K562 (cell line): ENCODE measurements around the gene MPHOSPH8. TPM values are rescaled to one million over a fixed set of nuclear protein-coding genes. Genes with fewer than 3 reads are reported as not detected.

Source experiments
- ATAC-seq: fragments of 200-7000 bp; cut with Tn5 transposase; 3 replicates; pipeline ENCODE4 v1.9.1; 2020; ENCODE audit warnings: moderate library complexity
- BruUV-seq: library from RNA; stranded (reverse); fragments of 400-500 nt; replicated peaks from 2 replicates; lab custom pipeline; 2021; lab: Mats Ljungman, UMichigan
- CTCF ChIA-PET: fragments of 300-600 bp; formaldehyde crosslinking; extraction: SDS; loops from one replicate; lab custom pipeline; 2021; ENCODE audit warnings: low intra/inter-chr PET ratio; lab: Yijun Ruan, JAX
- POLR2A ChIA-PET: fragments of 300-600, 350-650 bp; sonication (Branson Sonifier 250); formaldehyde crosslinking; extraction: SDS; loops from one replicate; lab custom pipeline; 2021; ENCODE audit warnings: antibody characterized with exemption, inconsistent platforms; lab: Yijun Ruan, JAX
- DNase-seq, 4 experiments: peaks; one replicate each; pipeline versions ENCODE4 v3.0.0 to v3.0.0-alpha.2; 2011 to 2018; ENCODE audit warnings: low spot score in 3 of 4, mixed read lengths in 3 of 4; ENCODE audit errors: extremely low read depth in 1 of 4
- FAIRE-seq: peaks from 2 replicates; lab custom pipeline; 2011; peaks lifted over from hg19 to GRCh38; lab: Jason Lieb, UNC
- H2AFZ ChIP-seq: 2 replicates; pipeline ENCODE4 v1.6.0; 2011; ENCODE audit warnings: low read depth, low read length, control low read depth, inconsistent platforms
- H3K27ac ChIP-seq: fragments of 200-600 bp; 3 replicates; pipeline ENCODE4 v1.8.0; 2011; ENCODE audit warnings: low read depth, mild to moderate bottlenecking, control low read depth, inconsistent platforms, low read length, moderate library complexity, mixed read lengths; ENCODE audit errors: extremely low read depth
- H3K27me3 ChIP-seq, 2 experiments: fragments of 300-600 bp in 1 of 2; 2 replicates in 1 of 2; 3 replicates in 1 of 2; pipeline versions ENCODE4 v1.6.0 to v1.8.0; 2011; ENCODE audit warnings: inconsistent platforms in 2 of 2, low read length in 2 of 2, mild to moderate bottlenecking in 1 of 2, mixed read lengths in 1 of 2, moderate library complexity in 1 of 2; ENCODE audit not compliant: control insufficient read depth in 2 of 2, insufficient read depth in 2 of 2
- H3K36me3 ChIP-seq: fragments of 300-600 bp; 3 replicates; pipeline ENCODE4 v1.8.0; 2011; ENCODE audit warnings: mild to moderate bottlenecking, low read length, inconsistent platforms; ENCODE audit not compliant: control insufficient read depth, insufficient read depth
- H3K4me1 ChIP-seq, 2 experiments: fragments of 200-600 bp in 1 of 2; replicated peaks in 1 of 2; 2 replicates in 1 of 2; 3 replicates in 1 of 2; pipeline versions ENCODE4 v1.5.1 to v1.8.0; 2011; ENCODE audit warnings: inconsistent platforms in 2 of 2, low read length in 2 of 2, mild to moderate bottlenecking in 1 of 2, mixed read lengths in 1 of 2, moderate library complexity in 1 of 2; ENCODE audit not compliant: control insufficient read depth in 2 of 2, insufficient read depth in 2 of 2
- H3K4me2 ChIP-seq: 2 replicates; pipeline ENCODE4 v1.6.1; 2011; ENCODE audit warnings: low read length, control low read depth, inconsistent platforms, mixed read lengths; ENCODE audit not compliant: insufficient read depth
- H3K4me3 ChIP-seq: fragments of 200-600 bp; sonication (generic), shearing (Covaris generic); 2 replicates; pipeline ENCODE4 v1.5.1; 2016; ENCODE audit warnings: control low read depth, inconsistent platforms
- H3K79me2 ChIP-seq: fragments of 200-600 bp; 3 replicates; pipeline ENCODE4 v1.8.0; 2011; ENCODE audit warnings: low read length, inconsistent platforms; ENCODE audit not compliant: control insufficient read depth, insufficient read depth
- H3K9ac ChIP-seq, 2 experiments: 2 replicates each; pipeline versions ENCODE4 v1.6.0 to v1.6.1; 2011; ENCODE audit warnings: low read depth in 2 of 2, low read length in 2 of 2, control low read depth in 1 of 2, inconsistent platforms in 1 of 2, mild to moderate bottlenecking in 1 of 2, mixed read lengths in 1 of 2; ENCODE audit not compliant: insufficient read depth in 1 of 2
- H3K9me1 ChIP-seq: one replicate; pipeline ENCODE4 v1.6.0; 2011; ENCODE audit warnings: inconsistent platforms, mild to moderate bottlenecking, low read length, moderate library complexity; ENCODE audit not compliant: control insufficient read depth, insufficient read depth
- H3K9me3 ChIP-seq: replicated peaks from 2 replicates; pipeline ENCODE4 v1.5.1; 2011; ENCODE audit warnings: low read depth, low read length, inconsistent platforms; ENCODE audit not compliant: control insufficient read depth, insufficient read depth
- H4K20me1 ChIP-seq: replicated peaks from 2 replicates; pipeline ENCODE4 v1.6.1; 2011; ENCODE audit warnings: low read length, inconsistent platforms, mixed read lengths; ENCODE audit not compliant: control insufficient read depth, insufficient read depth
- CREBBP ChIP-seq: IDR thresholded peaks from one replicate; pipeline ENCODE4 v1.6.1; 2012; ENCODE audit warnings: low read depth, mild to moderate bottlenecking, control low read depth, inconsistent platforms, low read length
- HDAC1 ChIP-seq, 2 experiments: fragments of 450-650 bp; IDR thresholded peaks; 2 replicates each; pipeline ENCODE4 v1.6.1; 2016 to 2017; ENCODE audit warnings: inconsistent platforms in 1 of 2, mild to moderate bottlenecking in 1 of 2, moderate library complexity in 1 of 2
- ILF3 ChIP-seq: fragments of 450-650 bp; IDR thresholded peaks from 2 replicates; pipeline ENCODE4 v1.6.1; 2018; ENCODE audit warnings: antibody characterized with exemption, mild to moderate bottlenecking, moderate library complexity, borderline replicate concordance
- MECOM ChIP-seq: fragments of 250-450 bp; sonication (Bioruptor Pico); IDR thresholded peaks from 2 replicates; pipeline ENCODE4 v1.8.0; 2022; ENCODE audit warnings: inconsistent platforms
- NEUROD1 ChIP-seq: fragments of 150-350 bp; IDR thresholded peaks from 2 replicates; pipeline ENCODE4 v1.6.1; 2014; ENCODE audit warnings: borderline replicate concordance, low read length, low read depth; ENCODE audit not compliant: partially characterized antibody
- PCBP1 ChIP-seq: fragments of 200-400 bp; formaldehyde crosslinking; IDR thresholded peaks from 2 replicates; pipeline ENCODE4 v1.6.1; 2018; ENCODE audit warnings: mild to moderate bottlenecking, low read depth, low read length; ENCODE audit not compliant: poor library complexity, severe bottlenecking
- RBM25 ChIP-seq: fragments of 200-400 bp; formaldehyde crosslinking; IDR thresholded peaks from 2 replicates; pipeline ENCODE4 v1.6.1; 2018; ENCODE audit warnings: low read length, low read depth, moderate library complexity; ENCODE audit not compliant: severe bottlenecking
- SP2 ChIP-seq: IDR thresholded peaks from 2 replicates; pipeline ENCODE4 v1.6.1; 2011; ENCODE audit warnings: mild to moderate bottlenecking, low read depth, low read length, moderate library complexity; ENCODE audit not compliant: poor library complexity, severe bottlenecking; ENCODE audit errors: extremely low read depth
- ZNF507 ChIP-seq: conservative IDR thresholded peaks from 2 replicates; pipeline ENCODE4 v1.6.1; 2017; ENCODE audit warnings: missing genetic modification characterization, missing compliant biosample characterization
- ZNF830 ChIP-seq: fragments of 250-450 bp; sonication (Bioruptor Pico); IDR thresholded peaks from 2 replicates; pipeline ENCODE4 v1.5.0; 2021; ENCODE audit warnings: mild to moderate bottlenecking
- WGBS: fragments of 100-300 bp; shearing (Covaris generic); methylation state at CpG from one replicate; pipeline ENCODE4 v1.1.6; 2016; ENCODE audit warnings: low coverage, mixed read lengths; ENCODE audit not compliant: insufficient coverage; ENCODE audit errors: missing lambda C conversion rate; 5-methylcytosine and 5-hydroxymethylcytosine counted together
- in situ Hi-C: fragments of 300-500 bp; cut with MboI; formaldehyde crosslinking; loops from 4 replicates; pipeline ENCODE4 v1.15.0; 2018; ENCODE audit warnings: inconsistent platforms, mixed read lengths
- intact Hi-C: fragments of 100-400 bp; cut with micrococcal nuclease; formaldehyde crosslinking; loops from 2 replicates; pipeline ENCODE4 v1.14.2; 2022
- polyA plus RNA-seq, 8 experiments: library from polyadenylated mRNA; depleted of rRNA in 4 of 8; stranded (reverse) in 5 of 8; unstranded in 3 of 8; fragments of >200 nt; fragmentation: Nextera tagmentation in 2 of 8; fragmentation: Illumina TruSeq in 1 of 8; extraction: Ambion mirVana in 2 of 8; extraction: Trizol in 1 of 8; gene quantifications; 2 replicates each; pipeline versions ENCODE4 v1.2.1 to v1.2.3, GENCODE V29; 2011 to 2014; ENCODE audit warnings: inconsistent platforms in 1 of 8, missing spikeins in 1 of 8
- total RNA-seq, 7 experiments: library from RNA; depleted of rRNA in 6 of 7; stranded (reverse); fragments of >200 nt in 6 of 7; fragmentation: Illumina TruSeq in 2 of 7; extraction: Trizol in 2 of 7; gene quantifications; 2 replicates each; pipeline versions ENCODE4 v1.2.1 to v1.2.3, GENCODE V29; 2011 to 2021; ENCODE audit warnings: low replicate concordance in 1 of 7
- TF ChIP-seq, protein P1 (sequence below): sonication (generic); formaldehyde crosslinking; IDR thresholded peaks from 2 replicates; pipeline ENCODE4 v1.8.0; 2022; ENCODE audit warnings: mild to moderate bottlenecking, missing genetic modification reagents
- TF ChIP-seq, protein P2 (sequence below): fragments of 200-400 bp; formaldehyde crosslinking; IDR thresholded peaks from 2 replicates; pipeline ENCODE4 v1.6.1; 2017; ENCODE audit warnings: mild to moderate bottlenecking, low read depth, low read length, moderate library complexity
- TF ChIP-seq, protein P3 (sequence below): sonication (generic); formaldehyde crosslinking; IDR thresholded peaks from 2 replicates; pipeline ENCODE4 v1.4.0; 2020; ENCODE audit warnings: mild to moderate bottlenecking, missing genetic modification reagents
- TF ChIP-seq, protein P4 (sequence below): fragments of 150-350 bp; conservative IDR thresholded peaks from 2 replicates; pipeline ENCODE4 v1.6.1; 2014; ENCODE audit warnings: low read length

The MPHOSPH8 gene
- total and polyA plus RNA-seq, 9 of the 15 experiments (the other 6 are each of a cell fraction or from before 2014, with no cell fraction given): 10.3 to 24.8 (median 16.6) TPM

DNA sequence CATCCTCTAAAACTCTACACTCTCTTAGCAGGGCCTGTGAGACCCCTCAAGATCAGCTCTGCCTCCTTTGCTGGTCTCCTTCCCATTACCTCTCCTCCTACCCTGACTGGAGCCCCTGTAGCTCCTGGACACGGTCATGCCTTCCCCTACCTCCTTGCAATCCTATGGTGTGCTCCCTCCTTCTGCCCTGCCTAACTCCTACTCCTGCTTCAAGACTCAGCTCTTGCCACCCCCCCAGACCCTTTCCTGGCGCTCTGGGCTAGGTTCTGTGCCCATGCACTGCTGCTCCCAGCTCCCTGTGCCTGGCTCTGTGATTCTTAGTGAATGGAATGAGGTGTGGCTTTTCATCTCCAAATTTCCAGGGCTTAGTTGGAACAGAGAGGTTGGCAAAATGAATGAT lies 44.1 kb upstream of the MPHOSPH8 start:
- no peak overlapping the region for H3K4me2 ChIP-seq
- intact Hi-C loops: no loop called here
- DNase-seq (no peak), ATAC-seq (no peak), FAIRE-seq (no peak)
- peaks cover 3 to 4% of the 10 kb centered on the region in 2 experiments; a peak in 3 of 5 replicates for H3K4me1 ChIP-seq
- no peaks in the 10 kb centered on the region; the same call in 1 of the 2 replicates for H3K9me3 ChIP-seq
- H3K27me3 ChIP-seq: no peaks in the 10 kb centered on the region
- no peaks in the 10 kb centered on the region for H3K79me2 ChIP-seq
- in situ Hi-C loops: no loop called here
- H3K9me1 ChIP-seq: no peaks in the 10 kb centered on the region
- no peak overlapping the region for H2AFZ ChIP-seq
- POLR2A ChIA-PET: interaction anchor here (1.0 kb wide), 1 partner anchor 9 kb away, joined by 3 read pairs; no protein-coding TSS in a partner anchor
- no peak overlapping the region for H3K27ac ChIP-seq
- no peaks in the 10 kb centered on the region for H4K20me1 ChIP-seq
- CTCF ChIA-PET: no interaction called here
- WGBS: 0% methylated on average over 2 of the region's 2 CpGs
- H3K4me3 ChIP-seq: no peak overlapping the region
- no TSS peak for BruUV-seq
- H3K9ac ChIP-seq: no peak overlapping the region
- no peaks in the 10 kb centered on the region for H3K36me3 ChIP-seq
- TF ChIP-seq HDAC1 (IDR thresholded peaks at IDR 0.05) (no peak), ZNF507 (no peak), ZNF830 (CRISPR knock-in tag) (no peak), NEUROD1 (no peak), RBM25 (no peak), PCBP1 (no peak), ILF3 (no peak), SP2 (no peak), MECOM (CRISPR knock-in tag) (no peak), CREBBP (no peak)
- TF ChIP-seq, protein P1, sequence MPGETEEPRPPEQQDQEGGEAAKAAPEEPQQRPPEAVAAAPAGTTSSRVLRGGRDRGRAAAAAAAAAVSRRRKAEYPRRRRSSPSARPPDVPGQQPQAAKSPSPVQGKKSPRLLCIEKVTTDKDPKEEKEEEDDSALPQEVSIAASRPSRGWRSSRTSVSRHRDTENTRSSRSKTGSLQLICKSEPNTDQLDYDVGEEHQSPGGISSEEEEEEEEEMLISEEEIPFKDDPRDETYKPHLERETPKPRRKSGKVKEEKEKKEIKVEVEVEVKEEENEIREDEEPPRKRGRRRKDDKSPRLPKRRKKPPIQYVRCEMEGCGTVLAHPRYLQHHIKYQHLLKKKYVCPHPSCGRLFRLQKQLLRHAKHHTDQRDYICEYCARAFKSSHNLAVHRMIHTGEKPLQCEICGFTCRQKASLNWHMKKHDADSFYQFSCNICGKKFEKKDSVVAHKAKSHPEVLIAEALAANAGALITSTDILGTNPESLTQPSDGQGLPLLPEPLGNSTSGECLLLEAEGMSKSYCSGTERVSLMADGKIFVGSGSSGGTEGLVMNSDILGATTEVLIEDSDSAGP: no peak
- TF ChIP-seq, protein P2, sequence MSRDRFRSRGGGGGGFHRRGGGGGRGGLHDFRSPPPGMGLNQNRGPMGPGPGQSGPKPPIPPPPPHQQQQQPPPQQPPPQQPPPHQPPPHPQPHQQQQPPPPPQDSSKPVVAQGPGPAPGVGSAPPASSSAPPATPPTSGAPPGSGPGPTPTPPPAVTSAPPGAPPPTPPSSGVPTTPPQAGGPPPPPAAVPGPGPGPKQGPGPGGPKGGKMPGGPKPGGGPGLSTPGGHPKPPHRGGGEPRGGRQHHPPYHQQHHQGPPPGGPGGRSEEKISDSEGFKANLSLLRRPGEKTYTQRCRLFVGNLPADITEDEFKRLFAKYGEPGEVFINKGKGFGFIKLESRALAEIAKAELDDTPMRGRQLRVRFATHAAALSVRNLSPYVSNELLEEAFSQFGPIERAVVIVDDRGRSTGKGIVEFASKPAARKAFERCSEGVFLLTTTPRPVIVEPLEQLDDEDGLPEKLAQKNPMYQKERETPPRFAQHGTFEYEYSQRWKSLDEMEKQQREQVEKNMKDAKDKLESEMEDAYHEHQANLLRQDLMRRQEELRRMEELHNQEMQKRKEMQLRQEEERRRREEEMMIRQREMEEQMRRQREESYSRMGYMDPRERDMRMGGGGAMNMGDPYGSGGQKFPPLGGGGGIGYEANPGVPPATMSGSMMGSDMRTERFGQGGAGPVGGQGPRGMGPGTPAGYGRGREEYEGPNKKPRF: no peak
- TF ChIP-seq, protein P3, sequence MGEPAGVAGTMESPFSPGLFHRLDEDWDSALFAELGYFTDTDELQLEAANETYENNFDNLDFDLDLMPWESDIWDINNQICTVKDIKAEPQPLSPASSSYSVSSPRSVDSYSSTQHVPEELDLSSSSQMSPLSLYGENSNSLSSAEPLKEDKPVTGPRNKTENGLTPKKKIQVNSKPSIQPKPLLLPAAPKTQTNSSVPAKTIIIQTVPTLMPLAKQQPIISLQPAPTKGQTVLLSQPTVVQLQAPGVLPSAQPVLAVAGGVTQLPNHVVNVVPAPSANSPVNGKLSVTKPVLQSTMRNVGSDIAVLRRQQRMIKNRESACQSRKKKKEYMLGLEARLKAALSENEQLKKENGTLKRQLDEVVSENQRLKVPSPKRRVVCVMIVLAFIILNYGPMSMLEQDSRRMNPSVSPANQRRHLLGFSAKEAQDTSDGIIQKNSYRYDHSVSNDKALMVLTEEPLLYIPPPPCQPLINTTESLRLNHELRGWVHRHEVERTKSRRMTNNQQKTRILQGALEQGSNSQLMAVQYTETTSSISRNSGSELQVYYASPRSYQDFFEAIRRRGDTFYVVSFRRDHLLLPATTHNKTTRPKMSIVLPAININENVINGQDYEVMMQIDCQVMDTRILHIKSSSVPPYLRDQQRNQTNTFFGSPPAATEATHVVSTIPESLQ (CRISPR knock-in tag): no peak
- TF ChIP-seq, protein P4, sequence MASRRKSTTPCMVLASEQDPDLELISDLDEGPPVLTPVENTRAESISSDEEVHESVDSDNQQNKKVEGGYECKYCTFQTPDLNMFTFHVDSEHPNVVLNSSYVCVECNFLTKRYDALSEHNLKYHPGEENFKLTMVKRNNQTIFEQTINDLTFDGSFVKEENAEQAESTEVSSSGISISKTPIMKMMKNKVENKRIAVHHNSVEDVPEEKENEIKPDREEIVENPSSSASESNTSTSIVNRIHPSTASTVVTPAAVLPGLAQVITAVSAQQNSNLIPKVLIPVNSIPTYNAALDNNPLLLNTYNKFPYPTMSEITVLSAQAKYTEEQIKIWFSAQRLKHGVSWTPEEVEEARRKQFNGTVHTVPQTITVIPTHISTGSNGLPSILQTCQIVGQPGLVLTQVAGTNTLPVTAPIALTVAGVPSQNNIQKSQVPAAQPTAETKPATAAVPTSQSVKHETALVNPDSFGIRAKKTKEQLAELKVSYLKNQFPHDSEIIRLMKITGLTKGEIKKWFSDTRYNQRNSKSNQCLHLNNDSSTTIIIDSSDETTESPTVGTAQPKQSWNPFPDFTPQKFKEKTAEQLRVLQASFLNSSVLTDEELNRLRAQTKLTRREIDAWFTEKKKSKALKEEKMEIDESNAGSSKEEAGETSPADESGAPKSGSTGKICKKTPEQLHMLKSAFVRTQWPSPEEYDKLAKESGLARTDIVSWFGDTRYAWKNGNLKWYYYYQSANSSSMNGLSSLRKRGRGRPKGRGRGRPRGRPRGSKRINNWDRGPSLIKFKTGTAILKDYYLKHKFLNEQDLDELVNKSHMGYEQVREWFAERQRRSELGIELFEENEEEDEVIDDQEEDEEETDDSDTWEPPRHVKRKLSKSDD: no peak
